Measurements from ENCODE around the gene ACIN1. TPM values are rescaled to one million over a fixed set of nuclear protein-coding genes. Genes with fewer than 3 reads are reported as not detected.

Gene ACIN1
- total RNA-seq, 4 donors from 2014 or later: 96.5 to 143 (median 108) TPM

DNA sequence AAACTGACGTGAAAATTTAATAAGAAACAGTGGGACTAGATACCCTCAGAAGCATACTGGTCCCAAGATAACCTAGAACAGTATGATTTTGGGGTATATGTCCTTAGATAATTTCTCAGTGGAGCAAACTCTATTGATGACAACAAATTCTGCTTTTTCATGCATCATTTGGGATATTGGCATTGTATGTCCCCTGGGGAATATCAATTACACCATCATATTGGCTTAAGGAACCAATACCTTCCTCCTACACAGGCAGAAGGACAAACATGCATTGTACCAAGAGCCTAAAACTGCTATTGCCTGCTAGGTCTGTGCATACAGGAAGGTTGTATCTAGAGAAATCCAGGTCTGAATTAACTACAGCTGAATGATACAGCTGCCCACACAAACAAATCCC is 20.0 kb downstream of the ACIN1 start:
- Histone ChIP-seq H3K27ac (no peak overlapping the region), H3K4me1 (peaks cover 0 to 60% (median 21%) of the 10 kb centered on the region in 4 donors), H3K36me3 (peaks cover 0 to 74% (median 15%) of the 10 kb centered on the region in 3 donors), H3K9me3 (no peaks in the 10 kb centered on the region), H3K27me3 (no peaks in the 10 kb centered on the region), H3K4me3 (no peak overlapping the region)
- WGBS, 2 donors: 88 to 93% methylated on average over 1 of the region's 1 CpG
- TF ChIP-seq, protein P1, sequence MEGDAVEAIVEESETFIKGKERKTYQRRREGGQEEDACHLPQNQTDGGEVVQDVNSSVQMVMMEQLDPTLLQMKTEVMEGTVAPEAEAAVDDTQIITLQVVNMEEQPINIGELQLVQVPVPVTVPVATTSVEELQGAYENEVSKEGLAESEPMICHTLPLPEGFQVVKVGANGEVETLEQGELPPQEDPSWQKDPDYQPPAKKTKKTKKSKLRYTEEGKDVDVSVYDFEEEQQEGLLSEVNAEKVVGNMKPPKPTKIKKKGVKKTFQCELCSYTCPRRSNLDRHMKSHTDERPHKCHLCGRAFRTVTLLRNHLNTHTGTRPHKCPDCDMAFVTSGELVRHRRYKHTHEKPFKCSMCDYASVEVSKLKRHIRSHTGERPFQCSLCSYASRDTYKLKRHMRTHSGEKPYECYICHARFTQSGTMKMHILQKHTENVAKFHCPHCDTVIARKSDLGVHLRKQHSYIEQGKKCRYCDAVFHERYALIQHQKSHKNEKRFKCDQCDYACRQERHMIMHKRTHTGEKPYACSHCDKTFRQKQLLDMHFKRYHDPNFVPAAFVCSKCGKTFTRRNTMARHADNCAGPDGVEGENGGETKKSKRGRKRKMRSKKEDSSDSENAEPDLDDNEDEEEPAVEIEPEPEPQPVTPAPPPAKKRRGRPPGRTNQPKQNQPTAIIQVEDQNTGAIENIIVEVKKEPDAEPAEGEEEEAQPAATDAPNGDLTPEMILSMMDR (IDR thresholded peaks at IDR 0.05): no peak
- TF ChIP-seq POLR2A (IDR thresholded peaks at IDR 0.05) (no peak), EP300 (IDR thresholded peaks at IDR 0.05) (no peak)
- DNase-seq (ENCODE audit: low spot score in 2 of 2): no peak

DNA sequence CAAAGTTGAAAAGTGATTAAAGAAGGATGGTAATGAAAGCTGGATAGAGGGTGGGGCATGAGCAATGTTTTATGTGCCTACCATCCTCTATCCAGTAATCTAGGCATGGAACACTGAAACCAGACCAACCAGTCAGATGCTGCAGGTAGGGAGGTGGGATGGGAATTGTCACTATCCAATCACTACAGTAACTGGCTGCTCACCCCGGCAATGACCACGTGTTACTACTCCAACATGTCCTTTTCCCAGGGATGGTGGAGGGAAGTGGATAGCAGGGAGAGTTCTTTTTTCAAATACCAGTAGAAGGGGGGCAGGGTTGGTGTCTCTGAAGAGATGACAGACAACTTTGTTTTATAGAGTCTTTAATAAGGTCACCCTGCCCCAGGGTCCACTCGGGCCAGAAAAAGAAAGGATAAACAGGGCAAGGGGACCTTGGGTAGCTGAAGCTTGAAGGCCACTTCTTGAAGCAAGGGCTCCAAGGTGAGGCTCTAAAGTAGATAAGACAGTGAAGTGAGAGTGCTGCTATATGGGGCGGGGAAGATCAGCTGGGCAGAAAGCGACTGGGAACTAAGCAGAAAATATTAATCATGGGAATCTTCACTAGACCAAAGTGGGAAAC is 22.9 kb downstream of the ACIN1 start:
- Histone ChIP-seq H3K27me3 (no peaks in the 10 kb centered on the region), H3K9me3 (no peaks in the 10 kb centered on the region), H3K4me1 (peaks cover 0 to 52% (median 22%) of the 10 kb centered on the region in 4 donors), H3K4me3 (peak overlapping the region in 3 of 4 donors; percentile 52 to 68 (median 67)), H3K36me3 (peaks cover 0 to 67% (median 16%) of the 10 kb centered on the region in 3 donors), H3K27ac (peak overlapping the region; percentile 69 to 91 (median 80))
- WGBS, 2 donors: 36 to 43% methylated on average over 5 of the region's 5 CpGs
- TF ChIP-seq POLR2A (IDR thresholded peaks at IDR 0.05): no peak
- TF ChIP-seq EP300 (IDR thresholded peaks at IDR 0.05): no peak
- TF ChIP-seq, protein P1 (IDR thresholded peaks at IDR 0.05): no peak
- DNase-seq (ENCODE audit: low spot score in 2 of 2): no peak

DNA sequence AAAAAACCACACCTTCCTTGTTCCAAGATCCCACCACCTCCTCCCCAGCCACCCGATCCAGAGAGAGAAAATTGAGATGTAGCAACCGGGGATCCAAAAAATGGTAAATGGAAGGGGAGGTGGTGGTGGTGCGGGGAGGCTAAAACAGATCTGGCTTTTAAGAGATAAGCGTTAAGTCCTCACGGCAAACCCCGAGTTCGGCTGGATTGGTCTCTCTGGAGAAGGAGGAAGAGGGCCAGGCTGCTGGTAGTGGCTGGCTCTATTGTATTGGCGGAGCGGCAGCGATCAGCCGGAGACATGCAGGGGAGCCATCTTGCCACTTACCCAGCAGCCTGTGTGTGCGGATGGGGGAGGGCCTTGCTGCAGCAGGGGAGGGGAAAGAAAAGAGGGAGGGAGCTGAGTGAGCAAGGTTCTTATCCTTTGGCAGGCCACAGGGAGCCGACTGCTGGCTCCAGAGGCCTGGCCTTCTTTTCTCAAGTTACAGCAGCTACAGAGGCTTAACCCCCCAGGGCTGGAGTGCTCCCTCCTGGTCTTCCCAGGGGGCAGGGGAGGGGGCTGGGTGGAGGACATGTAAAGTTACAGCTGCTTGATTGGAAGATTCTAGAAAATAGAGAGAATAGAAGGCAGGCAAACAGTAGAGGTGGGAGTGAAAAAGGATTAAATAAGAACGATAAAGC is 23.6 kb downstream of the ACIN1 start:
- Histone ChIP-seq H3K27me3 (no peaks in the 10 kb centered on the region), H3K9me3 (no peaks in the 10 kb centered on the region), H3K4me3 (peak overlapping the region; percentile 41 to 68 (median 60)), H3K27ac (peak overlapping the region; percentile 69 to 91 (median 80)), H3K36me3 (peaks cover 0 to 67% (median 17%) of the 10 kb centered on the region in 3 donors), H3K4me1 (peaks cover 0 to 46% (median 22%) of the 10 kb centered on the region in 4 donors)
- 1% methylated on average over 14 of the region's 14 CpGs for WGBS, 2 donors
- TF ChIP-seq, protein P1 (IDR thresholded peaks at IDR 0.05): peak in 1 of 5 experiments; percentile 10
- TF ChIP-seq EP300 (IDR thresholded peaks at IDR 0.05) (peak in 1 of 2 donors; percentile 83), POLR2A (IDR thresholded peaks at IDR 0.05) (peak in 1 of 2 donors; percentile 51)
- DNase-seq (ENCODE audit: low spot score in 2 of 2): peak; percentile 65 to 80

DNA sequence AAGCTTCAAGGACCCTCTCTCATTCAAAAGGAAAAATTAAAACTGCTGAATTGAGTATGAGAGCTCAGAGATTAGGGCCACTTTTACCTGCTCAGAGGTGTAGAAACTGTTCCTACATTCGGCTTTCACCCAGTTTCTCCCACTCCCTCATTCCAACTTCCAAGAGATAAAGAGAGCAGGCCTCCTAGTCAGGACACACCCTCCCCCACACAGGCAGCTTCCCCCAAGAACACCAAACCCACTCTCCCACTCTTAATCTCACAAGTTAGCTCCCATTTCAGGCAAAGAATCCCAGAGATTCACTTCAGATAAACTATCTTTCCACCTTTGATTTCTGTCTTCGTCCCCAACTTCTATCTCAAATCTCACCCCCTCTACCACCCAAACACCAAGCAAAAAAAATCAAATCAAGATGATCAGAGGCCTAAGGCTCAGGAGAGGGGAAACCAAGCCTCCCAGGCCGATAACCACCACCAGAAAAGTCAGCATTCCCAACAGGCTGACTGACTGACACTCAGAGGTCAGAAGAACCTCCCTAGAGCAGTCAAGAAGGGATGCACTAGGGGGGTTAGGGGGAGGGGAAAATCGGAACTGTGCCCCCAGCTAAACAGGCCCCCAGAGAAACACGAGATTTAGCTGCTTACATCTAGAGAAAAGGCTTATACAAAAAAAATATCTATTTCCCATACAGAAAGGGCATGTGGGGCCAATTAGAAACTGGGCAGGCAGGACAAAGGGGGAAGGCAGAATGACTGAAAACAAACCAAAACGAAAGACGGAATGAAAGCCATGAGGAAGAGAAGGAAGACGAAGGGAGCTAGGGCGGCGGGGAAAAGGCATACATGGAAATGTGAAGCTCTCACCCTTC is 24.4 kb downstream of the ACIN1 start:
- H3K4me3 ChIP-seq: peak overlapping the region; percentile 41 to 68 (median 60)
- H3K36me3 ChIP-seq: peaks cover 0 to 67% (median 13%) of the 10 kb centered on the region in 3 donors
- DNase-seq (ENCODE audit: low spot score in 2 of 2): no peak
- peak overlapping the region; percentile 69 to 91 (median 80) for H3K27ac ChIP-seq
- WGBS, 2 donors: 6 to 8% methylated on average over 10 of the region's 10 CpGs
- H3K27me3 ChIP-seq: no peaks in the 10 kb centered on the region
- H3K9me3 ChIP-seq: no peaks in the 10 kb centered on the region
- H3K4me1 ChIP-seq: peaks cover 0 to 45% (median 22%) of the 10 kb centered on the region in 4 donors
- no peak for TF ChIP-seq POLR2A (IDR thresholded peaks at IDR 0.05)

DNA sequence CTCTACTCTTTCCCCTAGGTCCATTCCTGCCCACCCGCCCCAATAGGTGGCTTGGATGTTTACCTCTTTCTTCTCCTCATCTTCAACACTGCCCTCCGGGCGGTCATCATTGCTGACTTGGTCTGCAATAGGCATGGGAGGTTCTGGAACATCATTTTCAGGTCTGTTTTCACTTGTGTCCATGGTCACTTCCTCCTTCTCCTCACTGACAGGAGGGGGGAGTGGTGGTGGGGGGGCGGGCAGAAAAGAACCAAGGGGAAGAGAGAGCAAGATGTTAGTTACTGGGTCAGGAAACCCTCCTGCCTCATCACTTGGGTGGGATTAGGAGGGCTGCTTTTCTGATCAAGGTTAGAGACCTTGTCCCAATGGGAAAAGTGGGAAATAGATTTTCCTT is 25.5 kb downstream of the ACIN1 start:
- H3K27ac ChIP-seq: no peak overlapping the region
- H3K4me1 ChIP-seq: peaks cover 0 to 45% (median 22%) of the 10 kb centered on the region in 4 donors

More for the DNA sequence above, 25.5 kb downstream of the ACIN1 start:
- no peak overlapping the region for H3K4me3 ChIP-seq
- 80 to 83% methylated on average over 4 of the region's 4 CpGs for whole genome bisulfite sequencing, 2 donors
- no peaks in the 10 kb centered on the region for H3K27me3 ChIP-seq
- H3K9me3 ChIP-seq: no peaks in the 10 kb centered on the region
- TF ChIP-seq EP300 (IDR thresholded peaks at IDR 0.05) (no peak), POLR2A (IDR thresholded peaks at IDR 0.05) (no peak)
- TF ChIP-seq, protein P1 (IDR thresholded peaks at IDR 0.05): no peak
- no peak for DNase-seq (ENCODE audit: low spot score in 2 of 2)
- H3K36me3 ChIP-seq: peaks cover 0 to 67% (median 16%) of the 10 kb centered on the region in 3 donors

Measured in tibial nerve (tissue), 4 donors.